Activated naive CD4-positive, alpha-beta T cell treated with anti-CD3 and anti-CD28 coated beads for 36 hours (primary cell): ENCODE measurements around the gene PCBP3. TPM values are rescaled to one million over a fixed set of nuclear protein-coding genes. Genes with fewer than 3 reads are reported as not detected.

ENCODE experiments used
- CTCF ChIA-PET: fragments of 350-600 bp; sonication (Branson Sonifier 250); formaldehyde crosslinking; loops from one replicate; lab custom pipeline; 2021; ENCODE audit warnings: antibody characterized with exemption; lab: Charles Lee
- DNase-seq: peaks from one replicate; pipeline ENCODE4 v3.0.0-alpha.2; 2020
- H3K27ac Mint-ChIP-seq: one replicate; pipeline ENCODE4 v1.8.0; 2021; ENCODE audit warnings: mild to moderate bottlenecking, mixed read lengths
- H3K27me3 Mint-ChIP-seq: one replicate; pipeline ENCODE4 v1.8.0; 2021; ENCODE audit warnings: low read depth, mixed read lengths
- H3K36me3 Mint-ChIP-seq: one replicate; pipeline ENCODE4 v1.8.0; 2021; ENCODE audit warnings: low read depth, mixed read lengths
- H3K4me1 Mint-ChIP-seq: one replicate; pipeline ENCODE4 v1.8.0; 2021; ENCODE audit warnings: low read depth, mixed read lengths
- H3K4me3 Mint-ChIP-seq: one replicate; pipeline ENCODE4 v1.8.0; 2021; ENCODE audit warnings: mild to moderate bottlenecking, moderate library complexity, mixed read lengths
- H3K9me3 Mint-ChIP-seq: one replicate; pipeline ENCODE4 v1.8.0; 2021; ENCODE audit warnings: mixed read lengths
- intact Hi-C: fragments of 100-400 bp; cut with micrococcal nuclease; formaldehyde crosslinking; loops from one replicate; pipeline ENCODE4 v1.15.1; 2023
- total RNA-seq, 2 experiments: library from RNA; stranded (reverse); gene quantifications; one replicate each; pipeline ENCODE4 v1.2.3, GENCODE V29; 2021

Gene PCBP3
- total RNA-seq, 2 experiments from 2014 or later: 10.0 to 10.2 TPM

DNA sequence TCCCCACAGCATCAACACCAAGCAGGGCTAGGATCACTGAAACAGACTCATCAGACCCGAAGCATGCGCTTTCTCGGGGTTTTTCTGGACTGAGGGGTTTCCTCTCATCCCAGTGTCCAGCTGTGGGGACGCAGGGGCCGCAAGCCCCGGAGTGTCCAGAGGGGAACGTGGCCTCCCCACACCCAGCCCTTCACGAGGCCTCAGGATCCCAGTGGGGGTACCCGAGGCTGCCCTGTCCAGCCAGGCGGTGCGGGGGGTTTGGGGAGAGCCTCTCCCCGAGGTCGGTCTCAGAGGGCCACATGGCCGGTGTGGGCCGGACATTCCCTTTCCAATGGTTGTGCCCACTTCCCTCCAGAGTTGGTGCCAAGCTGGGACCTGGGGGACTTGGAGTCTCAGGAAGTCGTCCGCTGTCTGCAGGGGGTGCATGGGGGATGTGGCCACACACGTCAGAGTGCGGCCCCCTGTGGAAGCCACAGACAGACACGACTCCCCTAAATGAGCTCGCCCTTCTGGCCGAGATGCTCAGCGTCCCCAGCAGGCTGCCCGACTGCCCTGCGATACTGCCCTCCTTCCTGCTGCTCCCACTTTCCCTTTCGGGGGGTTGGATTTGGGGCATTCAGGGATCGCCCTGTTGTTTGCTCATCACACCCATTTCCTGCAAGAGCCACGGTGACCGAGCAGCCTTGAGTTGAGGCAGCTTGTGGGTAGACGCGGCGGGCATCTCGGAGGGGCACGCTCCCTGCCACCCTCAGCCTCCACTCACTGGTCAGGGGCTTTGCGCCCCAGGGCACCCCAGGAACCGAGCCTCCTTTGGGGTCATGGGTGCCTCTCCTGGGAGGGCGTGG lies 342.2 kb downstream of the PCBP3 start:
- DNase-seq: no peak
- Mint-ChIP-seq H3K36me3 (no peaks in the 10 kb centered on the region), H3K27me3 (peaks cover 3% of the 10 kb centered on the region), H3K4me3 (no peak overlapping the region), H3K4me1 (no peaks in the 10 kb centered on the region), H3K9me3 (no peaks in the 10 kb centered on the region), H3K27ac (no peak overlapping the region)
- CTCF ChIA-PET: interaction anchor here (1.2 kb wide), 1 partner anchor 13 kb away, joined by 3 read pairs; no protein-coding TSS in a partner anchor
- intact Hi-C loops: no loop called here

DNA sequence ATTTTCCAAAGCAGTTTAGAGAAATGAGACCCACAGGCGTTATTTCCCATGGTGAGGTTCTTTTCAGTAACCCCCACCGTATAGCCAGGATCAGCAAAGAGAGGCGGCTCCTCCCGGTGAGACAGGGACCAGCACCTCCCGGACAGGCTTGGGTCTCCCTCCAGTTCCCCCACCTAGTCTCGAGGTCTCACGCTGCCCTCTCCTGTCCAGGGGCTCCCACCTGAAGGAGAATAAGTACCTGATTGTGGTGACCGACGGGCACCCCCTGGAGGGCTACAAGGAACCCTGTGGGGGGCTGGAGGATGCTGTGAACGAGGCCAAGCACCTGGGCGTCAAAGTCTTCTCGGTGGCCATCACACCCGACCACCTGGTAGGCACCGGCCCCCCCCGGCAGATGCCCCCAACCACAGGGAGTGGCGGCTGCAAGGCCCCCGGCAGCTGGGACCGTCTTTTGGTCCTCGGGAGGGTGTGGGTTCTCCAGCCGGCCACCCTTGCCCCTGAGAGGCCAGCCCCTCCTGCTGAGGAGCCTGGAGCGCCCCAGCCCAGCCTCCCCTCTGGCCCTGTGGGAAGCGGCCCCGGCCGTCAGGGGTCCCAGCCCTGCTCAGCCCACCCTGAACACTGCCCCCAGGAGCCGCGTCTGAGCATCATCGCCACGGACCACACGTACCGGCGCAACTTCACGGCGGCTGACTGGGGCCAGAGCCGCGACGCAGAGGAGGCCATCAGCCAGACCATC lies 343.0 kb downstream of the PCBP3 start:
- CTCF ChIA-PET: interaction anchor here (1.2 kb wide), 1 partner anchor 14 kb away, joined by 3 read pairs; no protein-coding TSS in a partner anchor
- peaks cover 3% of the 10 kb centered on the region for H3K27me3 Mint-ChIP-seq
- no peaks in the 10 kb centered on the region for H3K4me1 Mint-ChIP-seq
- intact Hi-C loops: no loop called here
- H3K4me3 Mint-ChIP-seq: no peak overlapping the region
- DNase-seq: no peak
- H3K27ac Mint-ChIP-seq: no peak overlapping the region
- H3K36me3 Mint-ChIP-seq: no peaks in the 10 kb centered on the region
- H3K9me3 Mint-ChIP-seq: no peaks in the 10 kb centered on the region

GRCh38 chr21:45987121-45987711 lies 343.7 kb downstream of the PCBP3 start:
- Mint-ChIP-seq H3K27ac (no peak overlapping the region), H3K27me3 (peaks cover 3% of the 10 kb centered on the region), H3K4me1 (no peaks in the 10 kb centered on the region), H3K9me3 (no peaks in the 10 kb centered on the region), H3K4me3 (no peak overlapping the region), H3K36me3 (no peaks in the 10 kb centered on the region)
- intact Hi-C loops: no loop called here
- CTCF ChIA-PET: no interaction called here
- DNase-seq: no peak

GRCh38 chr21:45988366-45989347 lies 345.1 kb downstream of the PCBP3 start:
- no peaks in the 10 kb centered on the region for H3K9me3 Mint-ChIP-seq
- H3K36me3 Mint-ChIP-seq: no peaks in the 10 kb centered on the region
- CTCF ChIA-PET: no interaction called here
- H3K4me1 Mint-ChIP-seq: no peaks in the 10 kb centered on the region
- no peak for DNase-seq
- no peak overlapping the region for H3K27ac Mint-ChIP-seq
- intact Hi-C loops: no loop called here
- peaks cover 3% of the 10 kb centered on the region for H3K27me3 Mint-ChIP-seq
- H3K4me3 Mint-ChIP-seq: no peak overlapping the region

DNA sequence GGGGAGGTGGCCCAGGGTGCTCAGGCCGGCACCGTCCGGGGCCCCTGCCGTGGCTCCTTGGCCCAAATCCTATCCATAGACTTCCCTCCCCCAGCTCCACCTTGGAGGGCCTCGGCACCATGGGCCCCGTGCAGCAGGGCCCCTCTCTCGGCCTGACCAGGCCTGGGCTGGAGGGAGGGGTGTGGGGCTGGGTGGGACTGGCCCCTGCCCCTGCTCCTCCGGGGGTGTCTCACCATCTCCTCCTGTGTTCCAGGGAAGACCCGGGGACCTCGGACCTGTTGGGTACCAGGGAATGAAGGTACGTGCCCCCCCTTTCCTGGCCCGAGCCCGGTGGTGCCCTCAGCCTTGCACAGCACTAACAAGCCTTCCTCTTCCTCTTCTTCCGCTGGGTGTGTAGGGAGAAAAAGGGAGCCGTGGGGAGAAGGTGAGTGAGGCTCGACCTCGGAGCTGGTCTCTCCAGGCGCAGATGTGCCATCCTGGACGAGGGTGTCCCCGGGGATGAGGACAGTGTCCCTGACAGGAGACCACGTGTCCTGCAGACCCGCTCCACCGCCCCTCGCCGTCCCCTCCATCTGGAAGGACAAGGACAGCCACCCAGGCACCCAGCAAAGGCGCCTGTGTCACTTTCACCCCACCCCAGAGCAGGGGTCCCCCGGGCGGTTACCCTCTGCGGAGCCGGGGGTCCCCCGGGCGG lies 346.0 kb downstream of the PCBP3 start:
- no peaks in the 10 kb centered on the region for H3K9me3 Mint-ChIP-seq
- no peak for DNase-seq
- intact Hi-C loops: no loop called here
- H3K27ac Mint-ChIP-seq: no peak overlapping the region
- CTCF ChIA-PET: no interaction called here
- no peak overlapping the region for H3K4me3 Mint-ChIP-seq
- no peaks in the 10 kb centered on the region for H3K36me3 Mint-ChIP-seq
- H3K4me1 Mint-ChIP-seq: no peaks in the 10 kb centered on the region
- H3K27me3 Mint-ChIP-seq: peaks cover 3% of the 10 kb centered on the region

- H3K4me3 Mint-ChIP-seq: no peak overlapping the region
- no peaks in the 10 kb centered on the region for H3K36me3 Mint-ChIP-seq
- H3K27ac Mint-ChIP-seq: no peak overlapping the region
- CTCF ChIA-PET: no interaction called here
- intact Hi-C loops: no loop called here
- no peak for DNase-seq
- no peaks in the 10 kb centered on the region for H3K9me3 Mint-ChIP-seq
- no peaks in the 10 kb centered on the region for H3K27me3 Mint-ChIP-seq
- H3K4me1 Mint-ChIP-seq: no peaks in the 10 kb centered on the region
Observed at GRCh38 chr21:45990049-45990711, 346.7 kb downstream of the PCBP3 start.

GRCh38 chr21:45990741-45991605 lies 347.4 kb downstream of the PCBP3 start:
- no peak for DNase-seq
- Mint-ChIP-seq H3K4me3 (no peak overlapping the region), H3K4me1 (no peaks in the 10 kb centered on the region), H3K27me3 (no peaks in the 10 kb centered on the region), H3K36me3 (no peaks in the 10 kb centered on the region), H3K27ac (no peak overlapping the region), H3K9me3 (no peaks in the 10 kb centered on the region)
- intact Hi-C loops: no loop called here
- CTCF ChIA-PET: no interaction called here

DNA sequence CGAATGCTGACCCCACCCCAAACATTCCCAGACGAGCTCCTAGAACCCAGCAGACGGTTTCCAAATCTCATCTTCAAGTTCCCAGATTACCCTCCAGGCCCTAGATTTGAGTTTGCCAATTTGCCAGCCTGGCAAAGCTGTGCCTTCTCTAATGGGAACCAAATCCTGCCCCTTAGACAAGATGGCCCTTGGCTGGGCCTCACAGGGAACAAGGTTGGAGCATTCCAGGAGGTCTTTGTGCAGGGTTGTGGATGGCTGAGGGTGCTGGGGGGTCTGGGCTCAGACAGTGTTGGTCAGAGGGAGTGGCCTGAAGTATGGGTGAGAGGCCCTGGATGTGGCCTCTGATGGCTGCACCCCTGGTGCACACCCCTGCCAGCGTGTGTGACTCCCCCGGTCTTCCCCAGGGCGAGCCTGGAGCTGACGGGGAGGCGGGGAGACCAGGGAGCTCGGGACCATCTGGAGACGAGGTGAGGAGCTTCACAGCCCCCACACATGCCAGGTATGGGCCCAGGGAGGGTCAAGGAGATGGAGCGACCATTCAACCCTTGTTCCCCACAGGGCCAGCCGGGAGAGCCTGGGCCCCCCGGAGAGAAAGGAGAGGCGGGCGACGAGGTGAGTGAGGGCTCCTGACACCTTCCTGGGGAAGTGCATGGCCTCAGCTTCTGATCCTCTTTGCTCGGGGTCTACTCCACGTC lies 348.2 kb downstream of the PCBP3 start:
- no peaks in the 10 kb centered on the region for H3K9me3 Mint-ChIP-seq
- H3K36me3 Mint-ChIP-seq: no peaks in the 10 kb centered on the region
- no peak for DNase-seq
- CTCF ChIA-PET: no interaction called here
- no peak overlapping the region for H3K27ac Mint-ChIP-seq
- H3K4me3 Mint-ChIP-seq: no peak overlapping the region
- H3K4me1 Mint-ChIP-seq: no peaks in the 10 kb centered on the region
- no peaks in the 10 kb centered on the region for H3K27me3 Mint-ChIP-seq
- intact Hi-C loops: no loop called here
